ENCODE measurements around the gene AMH. TPM values are rescaled to one million over a fixed set of nuclear protein-coding genes. Genes with fewer than 3 reads are reported as not detected.

Gene AMH
- total RNA-seq, 2 experiments from 2014 or later, result 4.5 to 6.1 TPM

GRCh38 chr19:2300533-2300932, 51.4 kb downstream of the AMH start:
- intact Hi-C loops (cut with micrococcal nuclease), result no loop called here
- CTCF ChIA-PET, result no interaction called here
- Mint-ChIP-seq H3K9me3 (no peaks in the 10 kb centered on the region), H3K4me1 (ENCODE audit: low read depth) (peaks cover 7% of the 10 kb centered on the region), H3K4me3 (no peak overlapping the region), H3K27me3 (peaks cover 20% of the 10 kb centered on the region), H3K36me3 (ENCODE audit: low read depth) (no peaks in the 10 kb centered on the region), H3K27ac (no peak overlapping the region)
- POLR2A ChIA-PET, result interaction anchor here (1.0 kb wide), 1 partner anchor 23 kb away, joined by 4 read pairs; no protein-coding TSS in a partner anchor
- DNase-seq (no peak), ATAC-seq (no peak)
- no peak for TF ChIP-seq CTCF (IDR thresholded peaks at IDR 0.05)

Small RNAs within 50 kb of the gene (microRNA-seq; reads per million reads assigned to microRNA genes)
- gene MIR1227 (ENCODE audit: borderline microRNAs expressed, borderline replicate concordance) (3.9 reads per million, percentile 13 among the genes with 10 or more reads in this experiment), gene MIR4321 (ENCODE audit: borderline microRNAs expressed, borderline replicate concordance) (not detected)

Other genes starting within 250 kb of the AMH start
- 10 to 100 TPM; 36.5 to 44.6 TPM for gene BTBD2, start 233.6 kb upstream of the AMH start, total RNA-seq
- gene MKNK2, start 198.1 kb upstream of the AMH start, total RNA-seq, result 100 to 1,000 TPM; 323 to 327 TPM
- gene MOB3A, start 153.0 kb upstream of the AMH start, total RNA-seq, result 100 to 1,000 TPM; 175 to 185 TPM
- 10 to 100 TPM; 22.6 to 23.0 TPM for gene IZUMO4, start 152.4 kb upstream of the AMH start, total RNA-seq
- gene AP3D1, start 97.8 kb upstream of the AMH start, total RNA-seq, result 10 to 100 TPM; 73.7 to 74.1 TPM
- gene DOT1L, start 85.4 kb upstream of the AMH start, total RNA-seq, result 10 to 100 TPM; 92.7 to 96.6 TPM
- gene PLEKHJ1, start 13.0 kb upstream of the AMH start, total RNA-seq, result 10 to 100 TPM; 65.3 to 72.8 TPM
- 100 to 1,000 TPM; 157 to 163 TPM for gene SF3A2, start 12.5 kb upstream of the AMH start, total RNA-seq
- 1 to 10 TPM; 1.0 TPM for gene JSRP1, start 7.1 kb downstream of the AMH start, total RNA-seq
- gene PEAK3, start 32.9 kb downstream of the AMH start, total RNA-seq, result not detected
- gene LINGO3, start 58.8 kb downstream of the AMH start, total RNA-seq, result under 1 TPM; 0.16 to 0.27 TPM
- gene LSM7, start 79.3 kb downstream of the AMH start, total RNA-seq, result 100 to 1,000 TPM; 154 to 162 TPM
- gene SPPL2B, start 79.4 kb downstream of the AMH start, total RNA-seq, result 10 to 100 TPM; 52.8 to 54.3 TPM
- gene TMPRSS9, start 110.9 kb downstream of the AMH start, total RNA-seq, result not detected
- gene TIMM13, start 178.3 kb downstream of the AMH start, total RNA-seq, result 100 to 1,000 TPM; 113 to 121 TPM
- gene LMNB2, start 207.6 kb downstream of the AMH start, total RNA-seq, result 10 to 100 TPM; 90.9 to 96.3 TPM
- gene GADD45B, start 226.8 kb downstream of the AMH start, total RNA-seq, result 100 to 1,000 TPM in 1 of 2 experiments, 10 to 100 TPM in 1; 98.3 to 102 TPM

Data from activated CD8-positive, alpha-beta T cell treated with anti-CD3 and anti-CD28 coated beads for 36 hours (primary cell).